HG03196 (cell line): ENCODE measurements around the gene CLK2.
A peak's percentile ranks its signal among the peaks of the same experiment; 100 is the strongest.
"Not testable (repeated sequence)": the region's sequence is repeated elsewhere in the genome, so short reads cannot be mapped to it uniquely, and the experiment has no call there.

ENCODE experiments used
- ATAC-seq: cut with Tn5 transposase; IDR thresholded peaks from one replicate; pipeline ENCODE4 v1.9.1; 2021; ENCODE audit not compliant: unreplicated experiment

The CLK2 gene

DNA sequence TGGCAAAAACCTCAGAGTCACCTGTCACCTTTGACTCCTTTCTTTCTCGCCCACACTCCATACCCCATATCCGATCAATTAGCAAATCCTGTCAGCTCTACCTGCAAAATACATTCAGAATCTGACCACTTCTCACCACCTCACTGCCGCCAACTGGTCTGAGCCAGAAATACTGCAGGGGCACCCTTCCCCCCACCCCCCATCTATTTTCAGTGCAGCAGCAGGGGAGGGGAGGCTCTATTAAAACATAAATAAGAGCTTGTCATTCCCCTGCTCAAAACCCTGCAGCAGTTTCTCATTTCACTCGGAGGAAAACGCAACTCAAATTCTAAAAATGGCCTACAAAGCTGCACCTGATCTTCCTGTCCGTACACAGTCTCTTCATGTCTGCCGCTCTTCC lies 24.1 kb upstream of the CLK2 start:
- ATAC-seq, result no peak

DNA sequence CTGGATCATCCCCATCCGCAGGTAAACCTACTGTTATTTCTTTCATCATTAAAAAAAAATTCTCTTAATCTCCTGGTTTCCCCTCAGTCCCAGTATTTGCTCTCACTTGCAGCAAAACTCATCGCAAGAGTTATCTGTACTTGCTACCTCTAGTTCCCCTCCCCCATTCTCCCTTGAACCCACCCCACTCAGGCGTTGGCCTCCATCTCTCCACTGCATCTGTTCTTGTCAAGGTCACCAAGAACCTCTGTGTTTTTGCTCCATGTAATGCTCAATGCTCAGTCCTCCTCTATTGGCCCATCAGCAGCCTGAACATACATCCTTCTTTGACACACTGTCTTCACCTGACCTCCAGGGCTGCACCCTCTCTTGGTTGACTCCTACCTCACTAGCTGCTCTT lies 23.4 kb upstream of the CLK2 start:
- no peak for ATAC-seq

DNA sequence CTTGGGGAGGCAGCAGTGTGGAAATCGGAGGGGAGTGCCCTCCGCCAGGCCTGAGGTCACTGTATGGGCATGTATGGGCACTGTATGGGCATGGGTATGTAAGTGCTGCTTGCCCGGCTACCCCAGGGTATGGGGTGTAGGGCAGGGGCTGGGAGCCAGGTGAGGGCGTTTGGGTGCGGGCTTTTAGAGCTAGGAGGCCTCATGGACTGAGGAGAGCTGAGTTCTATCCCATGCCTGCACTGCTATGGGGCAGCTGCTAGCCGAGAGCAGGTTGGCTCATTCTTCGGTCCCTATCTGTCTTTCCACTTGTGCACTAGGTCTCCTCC lies 22.6 kb upstream of the CLK2 start:
- no peak for ATAC-seq

DNA sequence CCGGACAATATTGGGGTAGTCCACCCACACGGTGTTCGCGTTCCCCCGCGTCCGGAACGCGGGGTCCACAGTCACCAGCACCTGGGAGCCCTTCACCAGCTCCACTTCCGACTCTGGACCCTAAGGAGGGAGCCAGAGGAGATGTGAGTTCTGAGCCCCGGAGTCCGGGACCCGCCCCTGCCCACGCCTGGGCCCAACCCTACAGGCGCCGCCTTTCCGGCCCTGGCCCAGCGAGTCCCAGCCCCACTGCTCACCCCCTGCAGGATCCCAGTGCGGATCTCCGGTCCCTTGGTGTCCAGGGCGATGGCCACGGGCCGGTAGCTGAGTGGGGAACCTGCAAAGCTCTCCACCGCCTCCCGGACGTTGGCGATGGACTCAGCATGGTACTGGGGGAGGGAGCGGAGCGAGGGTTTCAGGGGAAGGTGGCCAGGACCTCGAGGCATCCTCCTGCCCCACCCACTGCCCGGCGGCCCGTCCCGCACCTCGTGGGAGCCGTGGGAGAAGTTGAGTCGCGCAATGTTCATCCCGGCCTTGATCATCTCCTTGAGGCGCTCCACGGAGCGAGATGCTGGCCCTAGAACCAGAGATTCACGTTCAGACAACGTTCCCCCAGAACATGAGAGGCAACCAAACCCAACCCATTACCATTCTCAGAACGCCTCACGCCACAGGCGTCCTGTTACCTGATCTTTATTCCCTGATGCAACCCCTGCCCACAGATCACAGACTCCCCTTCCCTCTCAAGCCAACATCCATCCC lies 22.1 kb upstream of the CLK2 start:
- no peak for ATAC-seq

DNA sequence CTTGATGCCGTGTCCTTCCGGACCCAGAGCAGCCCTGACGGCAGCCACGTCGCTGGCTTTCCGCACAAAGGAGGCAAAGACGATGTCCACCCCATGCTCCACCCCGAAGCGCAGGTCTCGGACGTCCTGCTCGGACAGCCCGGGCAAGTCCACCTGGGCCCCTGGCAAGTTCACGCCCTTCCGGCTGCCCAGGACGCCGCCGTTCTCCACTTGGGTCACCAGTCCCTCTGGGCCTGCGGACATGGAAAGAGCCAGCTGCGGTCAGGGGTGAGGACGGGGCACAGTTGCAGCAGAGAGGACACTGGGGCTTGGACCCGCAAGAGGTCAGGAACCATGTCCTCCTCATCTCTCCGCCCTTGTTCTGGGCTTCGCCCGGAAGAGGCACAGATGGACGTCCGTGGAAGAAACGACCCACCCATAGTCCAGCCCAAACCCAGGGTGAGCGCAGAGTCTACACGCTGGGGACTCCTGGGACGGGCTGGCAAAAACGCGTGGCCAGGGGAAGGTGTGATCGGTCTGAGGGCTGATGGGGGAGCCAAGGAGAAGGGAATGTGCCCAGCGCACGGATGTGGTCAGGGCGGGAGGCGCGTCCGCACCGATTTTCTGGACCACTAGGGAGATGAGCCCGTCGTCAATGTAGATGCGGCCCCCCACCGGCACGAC lies 21.3 kb upstream of the CLK2 start:
- no peak for ATAC-seq

DNA sequence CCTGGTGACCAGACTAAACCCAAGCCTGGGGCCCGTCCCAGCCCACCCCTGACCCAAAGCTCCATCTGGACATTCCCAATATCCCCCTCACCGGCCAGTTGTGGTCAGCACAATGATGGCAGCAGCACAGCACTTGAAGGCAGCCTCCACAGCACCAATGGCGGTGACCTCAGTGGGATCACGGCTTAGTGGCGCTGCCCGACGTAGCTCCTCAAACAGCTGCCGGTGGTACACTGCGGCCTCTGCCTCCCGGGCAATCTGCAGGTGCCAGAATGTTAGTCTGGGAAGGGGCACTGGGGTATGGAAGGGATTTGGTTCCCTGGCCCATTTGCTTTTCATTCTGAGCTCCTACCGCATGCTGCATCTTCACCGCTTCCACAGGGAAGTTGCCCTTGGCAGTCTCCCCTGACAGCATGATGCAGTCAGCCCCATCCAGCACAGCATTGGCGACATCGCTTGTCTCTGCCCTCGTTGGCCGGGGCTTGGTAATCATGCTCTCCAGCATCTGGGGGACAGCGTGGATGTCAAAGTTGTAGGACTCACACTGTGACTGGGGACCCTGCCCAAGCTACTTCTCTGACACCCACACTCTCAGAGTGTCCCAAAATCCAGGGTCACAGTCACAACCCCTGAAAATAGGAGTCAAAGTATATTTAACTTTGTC lies 19.9 kb upstream of the CLK2 start:
- no peak for ATAC-seq

DNA sequence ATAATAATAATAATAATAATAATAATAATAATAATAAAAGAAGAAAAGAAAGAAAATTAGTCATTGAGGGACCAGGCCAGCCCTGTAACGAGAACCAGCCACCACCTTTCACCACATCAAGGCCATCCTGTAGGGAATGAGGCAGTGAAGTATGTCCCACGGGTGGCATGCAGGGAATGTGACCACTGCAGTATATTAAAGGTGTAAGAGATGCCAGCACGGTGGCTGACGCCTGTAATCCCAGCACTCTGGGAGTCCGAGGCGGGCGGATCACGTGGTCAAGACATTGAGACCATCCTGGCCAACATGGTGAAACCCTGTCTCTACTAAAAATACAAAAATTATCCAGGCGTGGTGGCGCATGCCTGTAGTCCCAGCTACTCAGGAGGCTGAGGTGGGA lies 17.7 kb upstream of the CLK2 start:
- not testable (repeated sequence) for ATAC-seq

DNA sequence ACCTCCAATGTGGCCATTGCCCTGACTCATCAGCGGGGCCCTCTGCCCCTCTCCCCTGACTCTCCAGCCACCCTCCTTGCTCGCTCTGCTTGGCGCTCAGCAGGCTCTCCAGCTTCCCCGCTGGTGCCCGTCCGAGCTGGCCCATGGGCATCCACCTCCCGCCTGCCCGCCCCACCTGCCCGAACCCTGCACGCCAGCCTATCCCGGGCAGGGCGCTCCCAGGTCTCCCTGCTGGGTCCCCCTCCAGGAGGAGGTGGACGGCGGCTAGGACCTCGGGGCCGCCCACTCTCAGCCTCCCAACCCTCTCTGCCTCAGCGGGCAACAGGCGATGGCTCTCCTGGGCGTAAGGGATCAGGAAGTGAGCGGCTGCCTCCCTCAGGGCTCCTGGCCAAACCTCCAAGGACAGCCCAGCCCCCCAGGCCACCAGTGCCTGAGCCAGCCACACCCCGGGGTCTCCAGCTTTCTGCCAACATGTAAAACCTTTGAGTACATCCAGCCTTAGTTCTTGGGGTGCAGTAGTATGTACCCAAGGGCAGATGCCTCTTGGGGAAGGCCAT lies 14.8 kb upstream of the CLK2 start:
- ATAC-seq, result no peak

DNA sequence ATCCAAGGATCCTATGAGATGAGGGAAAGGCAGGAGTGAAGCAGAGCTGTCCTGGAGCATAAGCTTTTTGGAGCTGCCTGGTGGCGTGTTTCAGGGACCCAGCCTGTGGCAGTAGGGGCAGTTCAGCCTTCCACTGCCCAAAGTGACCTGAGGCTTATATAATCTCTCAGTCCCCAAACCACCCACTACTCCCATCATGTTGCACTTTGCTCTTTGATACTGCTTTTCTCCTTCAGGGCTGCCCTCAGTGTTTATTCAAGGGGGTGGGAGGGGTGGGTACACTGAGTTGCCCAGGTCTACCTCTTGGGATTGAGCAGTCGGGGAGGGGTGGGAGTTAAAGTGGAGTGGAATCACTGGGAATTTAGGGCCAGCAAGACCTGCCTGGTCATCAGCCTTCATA lies 13.2 kb upstream of the CLK2 start:
- ATAC-seq, result no peak

DNA sequence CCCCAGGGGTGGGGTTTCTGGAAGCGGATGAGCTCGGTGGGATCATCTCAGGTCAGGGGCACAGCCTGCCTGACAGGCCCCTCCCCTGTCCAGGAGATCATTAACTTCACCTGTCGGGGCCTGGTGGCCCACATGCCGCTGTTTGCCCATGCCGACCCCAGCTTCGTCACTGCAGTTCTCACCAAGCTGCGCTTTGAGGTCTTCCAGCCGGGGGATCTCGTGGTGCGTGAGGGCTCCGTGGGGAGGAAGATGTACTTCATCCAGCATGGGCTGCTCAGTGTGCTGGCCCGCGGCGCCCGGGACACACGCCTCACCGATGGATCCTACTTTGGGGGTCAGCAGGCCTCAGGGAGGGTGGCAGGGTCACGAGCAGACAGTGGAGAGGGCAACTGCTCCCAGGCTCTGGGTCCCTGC lies 12.3 kb upstream of the CLK2 start:
- no peak for ATAC-seq

DNA sequence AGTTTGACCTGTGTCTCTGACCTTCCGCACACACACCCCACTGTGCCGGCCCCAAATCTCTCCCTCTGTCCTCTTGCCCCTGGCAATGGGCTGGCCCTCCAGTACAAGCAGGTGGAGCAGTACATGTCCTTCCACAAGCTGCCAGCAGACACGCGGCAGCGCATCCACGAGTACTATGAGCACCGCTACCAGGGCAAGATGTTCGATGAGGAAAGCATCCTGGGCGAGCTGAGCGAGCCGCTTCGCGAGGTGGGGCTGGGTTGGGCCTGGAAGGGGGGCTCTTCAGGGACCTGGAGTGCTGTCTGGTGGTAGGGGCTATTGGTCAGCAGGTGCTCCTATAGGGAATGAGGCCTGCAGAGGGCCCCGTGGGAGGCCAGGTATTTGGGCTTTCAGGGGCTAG lies 11.8 kb upstream of the CLK2 start:
- no peak for ATAC-seq

DNA sequence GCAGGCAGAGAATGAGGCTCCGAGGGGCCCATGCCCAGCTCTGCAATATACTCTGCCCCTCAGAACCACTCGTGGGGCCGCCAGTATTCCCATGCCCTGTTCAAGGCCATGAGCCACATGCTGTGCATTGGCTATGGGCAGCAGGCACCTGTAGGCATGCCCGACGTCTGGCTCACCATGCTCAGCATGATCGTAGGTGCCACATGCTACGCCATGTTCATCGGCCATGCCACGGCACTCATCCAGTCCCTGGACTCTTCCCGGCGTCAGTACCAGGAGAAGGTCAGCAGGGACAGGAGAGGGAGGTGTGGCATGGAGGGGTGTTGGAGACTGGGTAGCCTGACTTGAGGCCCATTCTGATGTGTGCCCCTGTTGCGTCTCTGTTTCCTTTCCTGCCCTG lies 11.2 kb upstream of the CLK2 start:
- no peak for ATAC-seq

DNA sequence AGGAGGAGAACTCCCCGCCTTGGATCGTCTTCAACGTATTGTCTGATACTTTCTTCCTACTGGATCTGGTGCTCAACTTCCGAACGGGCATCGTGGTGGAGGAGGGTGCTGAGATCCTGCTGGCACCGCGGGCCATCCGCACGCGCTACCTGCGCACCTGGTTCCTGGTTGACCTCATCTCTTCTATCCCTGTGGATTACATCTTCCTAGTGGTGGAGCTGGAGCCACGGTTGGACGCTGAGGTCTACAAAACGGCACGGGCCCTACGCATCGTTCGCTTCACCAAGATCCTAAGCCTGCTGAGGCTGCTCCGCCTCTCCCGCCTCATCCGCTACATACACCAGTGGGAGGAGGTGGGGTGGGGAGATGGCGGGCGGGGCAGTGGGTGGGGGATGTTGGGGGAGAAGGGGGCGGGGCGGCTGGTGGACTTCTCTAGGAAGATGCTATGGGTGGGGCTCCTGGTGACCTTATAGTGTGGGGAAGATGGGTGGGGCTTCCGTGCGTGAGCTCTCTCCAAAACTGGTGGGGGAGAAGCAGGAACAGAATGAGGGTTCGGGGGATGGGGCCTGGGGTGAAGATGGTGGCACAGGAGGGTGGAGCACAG lies 9.3 kb upstream of the CLK2 start:
- no peak for ATAC-seq

DNA sequence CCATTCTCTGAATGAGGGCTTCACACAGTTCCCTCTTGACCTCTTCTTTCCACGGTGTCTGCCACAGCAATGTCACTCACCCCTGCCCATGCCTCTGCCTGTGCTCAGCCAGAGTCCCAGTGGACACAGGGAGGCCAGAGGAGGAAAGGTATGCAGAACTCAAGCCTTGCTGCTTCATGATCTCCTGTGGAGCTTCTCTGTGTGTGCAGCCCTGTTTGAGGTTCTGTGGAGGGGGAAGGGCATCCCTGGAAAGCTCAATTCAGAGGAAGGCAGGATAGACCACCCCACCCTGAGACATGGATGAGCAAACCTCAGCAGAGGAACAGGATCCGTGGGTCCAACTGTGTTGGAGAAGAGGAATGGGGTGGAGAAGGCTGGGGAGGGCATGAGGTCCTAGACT lies 6.0 kb upstream of the CLK2 start:
- no peak for ATAC-seq

DNA sequence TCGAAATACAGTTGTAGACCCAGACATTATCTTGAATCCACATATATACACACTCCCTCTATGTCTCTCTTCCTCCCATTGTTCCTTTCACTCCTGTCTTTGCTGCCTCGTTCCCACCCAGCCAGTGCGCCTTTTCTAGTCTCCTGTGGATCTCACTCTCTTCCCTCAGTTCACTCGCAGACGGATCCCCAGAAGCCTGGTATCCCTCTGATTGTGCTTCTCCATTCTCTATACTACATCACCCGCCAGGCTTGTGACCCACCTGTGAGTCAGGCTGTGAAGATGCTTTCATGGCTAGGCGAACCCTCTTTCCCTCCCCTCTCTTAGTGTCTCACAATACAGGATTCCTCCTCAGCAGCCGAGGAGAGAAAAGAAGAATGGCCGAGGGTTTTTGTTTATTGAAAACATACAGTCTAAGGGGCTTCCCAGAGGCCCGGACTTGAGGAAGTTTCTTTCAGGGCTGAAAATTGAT lies 5.4 kb upstream of the CLK2 start:
- ATAC-seq, result no peak

DNA sequence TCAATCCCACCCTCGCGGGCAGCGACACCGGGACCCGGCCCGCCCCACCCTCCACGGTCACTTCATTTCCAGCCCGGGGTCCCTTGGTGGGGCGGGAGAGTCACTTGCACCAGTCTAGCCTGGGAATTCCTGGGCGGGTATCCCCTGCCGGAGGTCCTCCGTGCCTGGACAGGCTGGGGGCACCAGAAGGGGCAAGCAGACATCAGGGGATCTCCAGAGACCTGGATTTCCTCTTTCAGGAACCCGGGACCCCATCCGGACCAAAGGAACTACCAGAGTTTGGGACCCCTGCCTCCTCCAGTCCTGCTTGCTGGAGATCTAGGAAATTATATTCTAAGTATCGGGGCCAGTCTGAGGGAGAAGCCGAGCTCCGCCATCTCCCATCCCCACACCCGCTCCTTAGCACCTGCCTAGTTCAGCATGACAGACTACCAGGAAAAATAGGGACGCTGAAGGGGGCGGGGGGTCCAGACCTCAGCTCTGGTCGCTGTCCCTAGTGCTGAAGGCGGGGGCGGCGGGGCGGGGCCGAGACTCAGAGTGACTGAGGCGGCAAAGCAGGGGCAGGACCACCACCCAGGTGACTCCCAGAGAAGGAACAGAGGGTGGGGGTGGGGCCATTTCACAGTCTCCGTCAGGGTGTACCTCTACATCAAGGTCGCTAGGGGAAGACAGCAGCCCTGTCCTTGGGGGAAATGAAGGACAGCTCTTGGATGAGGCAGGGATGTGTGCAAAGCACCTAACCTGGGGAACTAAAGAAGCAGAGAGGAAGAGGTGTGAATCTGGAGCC lies 4.8 kb upstream of the CLK2 start:
- ATAC-seq, result no peak

DNA sequence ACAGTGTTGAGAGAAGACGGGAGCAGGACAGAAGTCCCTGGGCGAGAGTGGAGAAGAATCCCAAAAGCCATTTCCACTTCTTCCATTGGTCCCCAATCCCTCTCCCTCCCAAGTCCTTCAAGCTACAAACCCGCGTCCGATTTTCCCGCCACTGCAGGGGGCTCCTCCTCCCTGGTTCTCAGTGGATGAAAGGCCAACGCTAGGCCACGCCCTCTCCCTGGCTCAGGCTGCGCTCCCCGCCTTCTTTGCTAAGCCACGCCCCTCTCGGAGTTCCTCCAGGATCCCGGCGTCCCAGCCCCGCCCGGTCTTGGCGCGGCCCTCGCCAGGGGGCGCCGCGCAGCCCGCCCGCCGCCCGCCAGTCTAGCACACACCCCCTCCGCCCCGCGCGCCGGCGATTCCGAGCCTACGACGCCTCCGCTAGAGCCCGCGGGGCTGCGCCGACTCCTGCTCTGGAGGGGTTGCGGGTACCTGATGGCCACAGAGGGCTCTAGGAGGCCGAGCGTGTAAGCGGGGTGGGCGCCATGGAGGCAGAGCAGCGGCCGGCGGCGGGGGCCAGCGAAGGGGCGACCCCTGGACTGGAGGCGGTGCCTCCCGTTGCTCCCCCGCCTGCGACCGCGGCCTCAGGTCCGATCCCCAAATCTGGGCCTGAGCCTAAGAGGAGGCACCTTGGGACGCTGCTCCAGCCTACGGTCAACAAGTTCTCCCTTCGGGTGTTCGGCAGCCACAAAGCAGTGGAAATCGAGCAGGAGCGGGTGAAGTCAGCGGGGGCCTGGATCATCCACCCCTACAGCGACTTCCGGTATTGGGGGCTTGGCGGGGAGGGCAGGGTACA lies 4.0 kb upstream of the CLK2 start, which contains the start of gene HCN3:
HCN3 (plus strand) TSS at position 394 of the 832 bp plus-strand sequence; CDS start at position 522, 128 bp downstream.
- peak; percentile 54 for ATAC-seq

DNA sequence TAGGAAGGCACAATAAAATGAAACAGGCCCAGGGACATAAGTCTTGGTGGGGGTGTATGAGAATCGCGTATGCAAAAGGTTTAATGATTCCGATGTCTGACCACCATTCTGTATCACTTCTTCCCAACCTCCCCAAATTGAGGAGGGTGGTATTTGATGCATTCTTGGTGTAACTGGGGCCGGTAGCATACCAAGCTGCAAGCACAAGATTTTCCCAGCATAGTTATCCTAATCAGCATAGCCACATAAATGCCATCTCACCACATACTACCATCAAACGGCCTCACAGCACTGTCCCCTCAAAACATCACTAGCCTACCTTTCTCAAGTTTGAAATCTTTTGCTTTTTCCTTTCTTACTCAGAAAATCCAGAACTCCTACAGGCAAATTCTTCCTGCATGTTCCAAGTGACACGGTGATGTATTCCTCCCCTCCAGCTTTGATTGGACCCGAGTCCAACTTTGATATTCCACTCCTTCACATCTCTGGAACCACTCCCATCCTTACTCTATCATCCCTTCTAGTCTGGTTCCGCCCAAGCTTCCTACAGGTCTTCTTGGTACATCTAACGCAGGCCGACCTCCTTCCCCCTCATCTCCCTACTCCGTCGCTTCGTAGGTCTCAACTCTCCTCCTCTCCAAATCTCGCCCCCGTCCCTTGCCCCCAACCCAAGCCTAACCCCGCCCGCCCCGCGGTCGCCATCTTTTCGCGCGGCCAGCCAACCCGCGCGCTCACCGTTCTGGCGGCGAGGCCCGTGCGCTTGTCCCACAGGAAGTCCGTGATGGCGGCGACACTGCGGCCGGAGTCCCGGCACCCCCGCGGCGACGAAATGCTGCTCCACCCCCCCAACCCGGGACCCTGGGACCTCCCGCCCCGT lies 600 bp downstream of the CLK2 start:
- peak; percentile 25 for ATAC-seq

DNA sequence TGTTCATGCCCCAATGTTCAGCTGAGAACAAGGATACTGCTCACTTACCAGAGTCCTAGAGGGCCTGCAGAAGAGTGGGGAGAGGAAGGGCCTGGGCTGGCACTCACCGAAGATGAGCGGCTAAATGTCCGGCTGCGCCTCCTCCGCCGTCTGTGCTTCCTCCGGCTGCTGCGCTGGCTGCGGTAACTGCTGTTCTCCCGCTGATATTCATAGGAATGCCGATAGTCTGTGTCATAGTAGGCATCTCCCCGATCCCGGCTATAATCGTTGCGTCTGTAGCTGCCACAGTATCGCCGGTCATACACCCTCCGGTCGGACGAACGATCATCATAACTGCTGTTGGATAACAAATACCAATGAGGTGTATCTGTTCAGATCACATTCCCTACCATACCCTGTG lies 3.9 kb downstream of the CLK2 start:
- ATAC-seq, result no peak
